Adrenal gland (tissue), 12 donors: ENCODE data around the gene RAP2C. TPM values are rescaled to one million over a fixed set of nuclear protein-coding genes. Genes with fewer than 3 reads are reported as not detected.

ENCODE experiments used
- DNase-seq, 7 donors: peaks; one replicate each; pipeline ENCODE4 v3.0.0-alpha.2; 2019 to 2020
- H3K27ac ChIP-seq, 5 donors: fragments of 200-600 bp; sonication (generic) in 4 of 5; 1 replicate in 3 of 5; 2 replicates in 2 of 5; pipeline versions ENCODE4 v1.5.1 to v1.8.0; 2016 to 2020; ENCODE audit warnings: mild to moderate bottlenecking in 1 of 5
- H3K27me3 ChIP-seq: fragments of 200-600 bp; 2 replicates; pipeline ENCODE4 v1.8.0; 2021
- H3K36me3 ChIP-seq, 2 donors: fragments of 200-600 bp; replicated peaks in 1 of 2; 1 replicate in 1 of 2; 2 replicates in 1 of 2; pipeline versions ENCODE4 v1.5.1 to v1.8.0; 2018 to 2022
- H3K4me1 ChIP-seq, 2 donors: fragments of 200-600 bp; replicated peaks in 1 of 2; 1 replicate in 1 of 2; 2 replicates in 1 of 2; pipeline versions ENCODE4 v1.5.1 to v1.8.0; 2018 to 2021
- H3K4me3 ChIP-seq, 4 donors: fragments of 200-600 bp; sonication (generic) in 3 of 4; one replicate each; pipeline ENCODE4 v1.5.1; 2016 to 2018
- H3K9me3 ChIP-seq, 3 donors: fragments of 200-600 bp; sonication (generic) in 1 of 3; replicated peaks in 1 of 3; 1 replicate in 2 of 3; 2 replicates in 1 of 3; pipeline versions ENCODE4 v1.5.1 to v1.8.0; 2016 to 2021
- POLR2A ChIP-seq, 2 donors: fragments of 450-650 bp; IDR thresholded peaks; one replicate each; pipeline ENCODE4 v1.6.1; 2017; ENCODE audit warnings: antibody characterized with exemption in 2 of 2, mild to moderate bottlenecking in 2 of 2, moderate library complexity in 1 of 2
- WGBS, 4 donors: extraction: QIAGEN DNeasy Blood & Tissue Kit in 2 of 4; methylation state at CpG; one replicate each; pipeline versions ENCODE4 v1.1.5 to v1.1.7; 2013 to 2017; 5-methylcytosine and 5-hydroxymethylcytosine counted together
- intact Hi-C, 2 donors: fragments of 100-400 bp; cut with DNase I; formaldehyde crosslinking; loops; one replicate each; pipeline versions ENCODE4 v1.14.1 to v1.15.0; 2022 to 2023
- polyA plus RNA-seq, 3 donors: library from polyadenylated mRNA; stranded (reverse); fragments of 200-250 nt in 2 of 3; fragments of 350-450 nt in 1 of 3; fragmentation: Illumina TruSeq in 1 of 3; extraction: RNeasy Lipid Tissue Mini Kit (QIAGEN cat#74804) in 1 of 3; gene quantifications; one replicate each; pipeline ENCODE4 v1.2.3, GENCODE V29; 2013 to 2014
- total RNA-seq, 9 donors: library from RNA; depleted of rRNA in 4 of 9; stranded (reverse); fragments of >200 nt in 4 of 9; fragments of 120-200 nt in 1 of 9; fragmentation: NEBNext Ultra II Directional in 1 of 9; extraction: Animal tissue kit (Norgen Biotek cat#: 25700) in 1 of 9; gene quantifications; one replicate each; pipeline versions ENCODE4 v1.1.0 to v1.2.4, GENCODE V29; 2013 to 2023
- TF ChIP-seq, protein P1 (sequence below), 6 experiments: fragments of 450-650 bp in 4 of 6; fragments of 200-600 bp in 2 of 6; sonication (generic) in 1 of 6; IDR thresholded peaks; 1 replicate in 5 of 6; 2 replicates in 1 of 6; pipeline versions ENCODE4 v1.5.1 to v1.8.0; 2016 to 2021; ENCODE audit warnings: antibody characterized with exemption in 6 of 6, mild to moderate bottlenecking in 2 of 6, moderate library complexity in 1 of 6
- donor health status: healthy with polysubstance abuse.
- donor health status: Bipolar disorder and iron deficiency.
- donor health status: DM: yes; HTN: yes; CAD: no.
- donor health status: DM: no; HTN: no; CAD: no.
- donor health status: DM: no; HTN: no; CAD: no.
- donor health status: DM: yes; HTN: yes; CAD: no.

The RAP2C gene
- total and polyA plus RNA-seq, 12 donors = 12.2 to 72.2 (median 23.9) TPM

- no peaks in the 10 kb centered on the region for H3K27me3 ChIP-seq
- H3K27ac ChIP-seq = no peak overlapping the region
- no peak for TF ChIP-seq POLR2A (IDR thresholded peaks at IDR 0.05)
- TF ChIP-seq, protein P1, sequence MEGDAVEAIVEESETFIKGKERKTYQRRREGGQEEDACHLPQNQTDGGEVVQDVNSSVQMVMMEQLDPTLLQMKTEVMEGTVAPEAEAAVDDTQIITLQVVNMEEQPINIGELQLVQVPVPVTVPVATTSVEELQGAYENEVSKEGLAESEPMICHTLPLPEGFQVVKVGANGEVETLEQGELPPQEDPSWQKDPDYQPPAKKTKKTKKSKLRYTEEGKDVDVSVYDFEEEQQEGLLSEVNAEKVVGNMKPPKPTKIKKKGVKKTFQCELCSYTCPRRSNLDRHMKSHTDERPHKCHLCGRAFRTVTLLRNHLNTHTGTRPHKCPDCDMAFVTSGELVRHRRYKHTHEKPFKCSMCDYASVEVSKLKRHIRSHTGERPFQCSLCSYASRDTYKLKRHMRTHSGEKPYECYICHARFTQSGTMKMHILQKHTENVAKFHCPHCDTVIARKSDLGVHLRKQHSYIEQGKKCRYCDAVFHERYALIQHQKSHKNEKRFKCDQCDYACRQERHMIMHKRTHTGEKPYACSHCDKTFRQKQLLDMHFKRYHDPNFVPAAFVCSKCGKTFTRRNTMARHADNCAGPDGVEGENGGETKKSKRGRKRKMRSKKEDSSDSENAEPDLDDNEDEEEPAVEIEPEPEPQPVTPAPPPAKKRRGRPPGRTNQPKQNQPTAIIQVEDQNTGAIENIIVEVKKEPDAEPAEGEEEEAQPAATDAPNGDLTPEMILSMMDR (IDR thresholded peaks at IDR 0.05) = no peak
- H3K4me1 ChIP-seq = no peaks in the 10 kb centered on the region
- no peaks in the 10 kb centered on the region for H3K9me3 ChIP-seq
- intact Hi-C loops = no loop called here
- H3K4me3 ChIP-seq = no peak overlapping the region
- no peaks in the 10 kb centered on the region for H3K36me3 ChIP-seq
- no peak for DNase-seq
- 93 to 100% (median 97%) methylated on average over 5 to 29 of the region's 29 CpGs for WGBS, 4 donors
Observed at GRCh38 chrX:132193872-132194574, 25.2 kb downstream of the RAP2C start.

GRCh38 chrX:132191938-132192337 lies 27.3 kb downstream of the RAP2C start:
- H3K4me3 ChIP-seq = no peak overlapping the region
- WGBS, 4 donors = 83 to 100% (median 95%) methylated on average over 1 of the region's 1 CpG
- intact Hi-C loops = no loop called here

GRCh38 chrX:132188175-132188574 lies 31.1 kb downstream of the RAP2C start:
- no peaks in the 10 kb centered on the region for H3K9me3 ChIP-seq
- H3K36me3 ChIP-seq = no peaks in the 10 kb centered on the region
- no peaks in the 10 kb centered on the region for H3K27me3 ChIP-seq
- no peak overlapping the region for H3K27ac ChIP-seq
- no peaks in the 10 kb centered on the region for H3K4me1 ChIP-seq
- WGBS, 4 donors = 55 to 92% (median 78%) methylated on average over 3 of the region's 3 CpGs
- DNase-seq = no peak
- no peak for TF ChIP-seq POLR2A (IDR thresholded peaks at IDR 0.05)
- TF ChIP-seq, protein P1 (IDR thresholded peaks at IDR 0.05) = no peak
- intact Hi-C loops = no loop called here
- no peak overlapping the region for H3K4me3 ChIP-seq

More at GRCh38 chrX:132191938-132192337, 27.3 kb downstream of the RAP2C start:
- TF ChIP-seq, protein P1 (IDR thresholded peaks at IDR 0.05) = no peak
- TF ChIP-seq POLR2A (IDR thresholded peaks at IDR 0.05) = no peak
- Histone ChIP-seq H3K36me3 (no peaks in the 10 kb centered on the region), H3K4me1 (no peaks in the 10 kb centered on the region), H3K27ac (no peak overlapping the region), H3K27me3 (no peaks in the 10 kb centered on the region), H3K9me3 (no peaks in the 10 kb centered on the region)
- DNase-seq = no peak

- Histone ChIP-seq H3K4me3 (no peak overlapping the region), H3K9me3 (no peaks in the 10 kb centered on the region), H3K36me3 (no peaks in the 10 kb centered on the region), H3K27me3 (no peaks in the 10 kb centered on the region), H3K27ac (no peak overlapping the region), H3K4me1 (no peaks in the 10 kb centered on the region)
- TF ChIP-seq, protein P1 (IDR thresholded peaks at IDR 0.05) = no peak
- no peak for TF ChIP-seq POLR2A (IDR thresholded peaks at IDR 0.05)
- DNase-seq = no peak
- intact Hi-C loops = no loop called here
- 55 to 65% (median 63%) methylated on average over 4 of the region's 4 CpGs for WGBS, 4 donors
Observed at GRCh38 chrX:132187451-132187850, 31.8 kb downstream of the RAP2C start.
